Mesenchymal stem cell (in vitro differentiated cells and primary cell): ENCODE data around the gene AHDC1.

Source experiments
- DNase-seq: peaks from one replicate; pipeline ENCODE4 v3.0.0-alpha.2; 2013
- H2AFZ ChIP-seq: one replicate; pipeline ENCODE4 v1.6.1; 2013; ENCODE audit warnings: low read depth, mild to moderate bottlenecking, control low read depth, inconsistent platforms, low read length, moderate library complexity
- H2AK5ac ChIP-seq: 2 replicates; pipeline ENCODE4 v1.6.1; 2013; ENCODE audit warnings: low read length, moderate library complexity, mild to moderate bottlenecking, inconsistent platforms; ENCODE audit not compliant: severe bottlenecking
- H2BK120ac ChIP-seq: one replicate; pipeline ENCODE4 v1.6.1; 2013; ENCODE audit warnings: low read depth, mild to moderate bottlenecking, inconsistent platforms, low read length, moderate library complexity
- H2BK12ac ChIP-seq, 2 experiments: one replicate each; pipeline ENCODE4 v1.6.1; 2013; ENCODE audit warnings: inconsistent platforms in 2 of 2, low read length in 2 of 2, mild to moderate bottlenecking in 2 of 2, moderate library complexity in 2 of 2, control low read depth in 1 of 2
- H2BK15ac ChIP-seq: one replicate; pipeline ENCODE4 v1.6.1; 2013; ENCODE audit warnings: mild to moderate bottlenecking, low read depth, inconsistent platforms; ENCODE audit not compliant: poor library complexity, severe bottlenecking
- H2BK5ac ChIP-seq: 2 replicates; pipeline ENCODE4 v1.6.1; 2013; ENCODE audit warnings: low read depth, mild to moderate bottlenecking, low read length, control low read depth, inconsistent platforms; ENCODE audit not compliant: poor library complexity, severe bottlenecking
- H3K14ac ChIP-seq, 2 experiments: one replicate each; pipeline ENCODE4 v1.6.1; 2013; ENCODE audit warnings: inconsistent platforms in 2 of 2, low read length in 2 of 2, control low read depth in 1 of 2, mild to moderate bottlenecking in 1 of 2, moderate library complexity in 1 of 2
- H3K18ac ChIP-seq, 2 experiments: one replicate each; pipeline ENCODE4 v1.6.1; 2013; ENCODE audit warnings: inconsistent platforms in 2 of 2, low read length in 2 of 2, control low read depth in 1 of 2, low read depth in 1 of 2, mild to moderate bottlenecking in 1 of 2
- H3K23ac ChIP-seq, 2 experiments: one replicate each; pipeline ENCODE4 v1.6.1; 2013; ENCODE audit warnings: inconsistent platforms in 2 of 2, low read length in 2 of 2, mild to moderate bottlenecking in 2 of 2, moderate library complexity in 2 of 2, control low read depth in 1 of 2
- H3K27ac ChIP-seq: 2 replicates; pipeline ENCODE4 v1.5.1; 2013; ENCODE audit warnings: mild to moderate bottlenecking, moderate library complexity, low read length, control low read depth, inconsistent platforms; ENCODE audit not compliant: poor library complexity, severe bottlenecking
- H3K27me3 ChIP-seq, 2 experiments: 2 replicates each; pipeline versions ENCODE4 v1.6.1 to v1.7.0; 2013; ENCODE audit warnings: low read length in 2 of 2, mild to moderate bottlenecking in 2 of 2, moderate library complexity in 2 of 2, control low read depth in 1 of 2, inconsistent platforms in 1 of 2; ENCODE audit not compliant: control insufficient read depth in 1 of 2, insufficient read depth in 1 of 2
- H3K36me3 ChIP-seq, 2 experiments: 2 replicates each; pipeline versions ENCODE4 v1.6.1 to v1.7.0; 2013; ENCODE audit warnings: low read length in 2 of 2, control low read depth in 1 of 2, inconsistent platforms in 1 of 2, low read depth in 1 of 2, mild to moderate bottlenecking in 1 of 2; ENCODE audit not compliant: insufficient read depth in 2 of 2, control insufficient read depth in 1 of 2
- H3K4ac ChIP-seq, 2 experiments: one replicate each; pipeline ENCODE4 v1.6.1; 2013; ENCODE audit warnings: inconsistent platforms in 2 of 2, low read length in 2 of 2, mild to moderate bottlenecking in 2 of 2, moderate library complexity in 2 of 2, control low read depth in 1 of 2, low read depth in 1 of 2
- H3K4me1 ChIP-seq: 2 replicates; pipeline ENCODE4 v1.6.1; 2013; ENCODE audit warnings: low read depth, low read length, control low read depth; ENCODE audit not compliant: control insufficient read depth, insufficient read depth
- H3K4me2 ChIP-seq: 2 replicates; pipeline ENCODE4 v1.6.1; 2013; ENCODE audit warnings: low read length, mild to moderate bottlenecking, inconsistent platforms; ENCODE audit not compliant: poor library complexity, severe bottlenecking
- H3K4me3 ChIP-seq, 2 experiments: 2 replicates each; pipeline versions ENCODE4 v1.5.1 to v1.7.0; 2013; ENCODE audit warnings: low read length in 2 of 2, mild to moderate bottlenecking in 2 of 2, control low read depth in 1 of 2, low read depth in 1 of 2; ENCODE audit not compliant: insufficient read depth in 1 of 2
- H3K79me1 ChIP-seq: replicated peaks from 2 replicates; pipeline ENCODE4 v1.6.1; 2013; ENCODE audit warnings: mild to moderate bottlenecking, control low read depth, low read length, inconsistent platforms; ENCODE audit not compliant: poor library complexity, severe bottlenecking
- H3K9ac ChIP-seq: 2 replicates; pipeline ENCODE4 v1.7.0; 2013; ENCODE audit warnings: mild to moderate bottlenecking, low read length, moderate library complexity
- H3K9me3 ChIP-seq: 2 replicates; pipeline ENCODE4 v1.7.0; 2013; ENCODE audit warnings: mild to moderate bottlenecking, low read length; ENCODE audit not compliant: control insufficient read depth
- H4K8ac ChIP-seq: one replicate; pipeline ENCODE4 v1.6.1; 2013; ENCODE audit warnings: inconsistent platforms, mild to moderate bottlenecking, low read length, moderate library complexity
- H4K91ac ChIP-seq: one replicate; pipeline ENCODE4 v1.6.1; 2013; ENCODE audit warnings: mild to moderate bottlenecking, low read length, inconsistent platforms
- WGBS: methylation state at CpG from one replicate; pipeline ENCODE4 v1.1.7; 2013; ENCODE audit warnings: mixed read lengths; 5-methylcytosine and 5-hydroxymethylcytosine counted together

The AHDC1 gene

DNA sequence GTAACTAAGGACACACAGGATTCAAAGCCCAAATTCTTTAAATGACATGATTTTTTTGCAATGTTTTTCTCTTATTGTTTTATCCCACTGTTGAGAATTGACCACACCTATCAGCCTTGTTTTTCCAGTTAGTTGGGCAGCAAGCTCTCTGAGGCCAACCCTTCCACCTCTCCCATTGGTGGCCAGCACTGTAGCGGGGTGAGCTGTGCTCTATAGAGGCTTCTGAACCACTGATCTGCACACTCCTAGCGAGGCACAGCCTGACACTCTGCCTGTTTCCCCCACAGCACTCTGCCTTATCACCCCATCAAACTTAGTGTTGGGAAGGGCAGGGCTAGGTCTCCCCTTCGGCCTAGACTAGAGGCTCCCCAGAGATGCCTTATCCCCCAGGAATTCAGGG lies 19.5 kb downstream of the AHDC1 start:
- no peaks in the 10 kb centered on the region for H3K27me3 ChIP-seq
- no peak for DNase-seq
- H4K8ac ChIP-seq = no peak overlapping the region
- H3K27ac ChIP-seq = no peak overlapping the region
- H2BK12ac ChIP-seq = no peak overlapping the region
- H3K79me1 ChIP-seq = peaks cover 42% of the 10 kb centered on the region
- no peaks in the 10 kb centered on the region for H3K9me3 ChIP-seq
- H4K91ac ChIP-seq = no peak overlapping the region
- H3K14ac ChIP-seq = no peak overlapping the region
- H3K4ac ChIP-seq = no peak overlapping the region
- no peak overlapping the region for H3K4me2 ChIP-seq
- 92% methylated on average over 3 of the region's 3 CpGs for WGBS
- H2BK120ac ChIP-seq = no peak overlapping the region
- H2AFZ ChIP-seq = no peak overlapping the region
- H3K4me3 ChIP-seq = no peak overlapping the region
- no peak overlapping the region for H3K23ac ChIP-seq
- no peak overlapping the region for H2BK15ac ChIP-seq
- no peak overlapping the region for H2AK5ac ChIP-seq
- no peak overlapping the region for H3K9ac ChIP-seq
- no peak overlapping the region for H2BK5ac ChIP-seq
- no peak overlapping the region for H3K18ac ChIP-seq
- H3K36me3 ChIP-seq = peaks cover 17 to 31% of the 10 kb centered on the region in 2 experiments
- H3K4me1 ChIP-seq = peaks cover 36% of the 10 kb centered on the region

DNA sequence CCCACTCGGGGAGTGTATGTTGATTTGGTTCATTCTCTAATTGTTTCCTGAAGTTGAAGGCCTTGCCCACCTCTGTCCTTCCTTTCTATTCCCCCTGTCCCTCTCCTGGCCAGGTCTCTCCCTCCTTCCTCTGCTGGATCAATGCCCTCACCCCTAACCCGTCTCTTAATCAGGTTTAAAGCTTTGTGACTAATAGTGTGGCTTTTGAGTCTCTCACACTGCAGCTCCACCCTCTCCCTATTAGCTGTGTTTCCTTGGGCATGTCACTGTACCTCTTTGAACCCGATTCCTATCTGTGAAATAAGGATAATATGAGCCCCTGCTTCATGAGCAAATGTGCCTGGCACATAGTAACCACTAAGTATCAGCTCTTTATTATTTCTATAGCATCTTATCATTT lies 20.5 kb downstream of the AHDC1 start:
- Histone ChIP-seq H2BK15ac (no peak overlapping the region), H3K23ac (no peak overlapping the region), H2BK5ac (no peak overlapping the region), H2AFZ (no peak overlapping the region), H3K27ac (no peak overlapping the region), H2BK120ac (no peak overlapping the region), H3K9ac (no peak overlapping the region), H3K4ac (no peak overlapping the region), H3K9me3 (no peaks in the 10 kb centered on the region), H2BK12ac (no peak overlapping the region), H3K4me1 (peaks cover 26% of the 10 kb centered on the region), H3K27me3 (no peaks in the 10 kb centered on the region), H3K4me2 (no peak overlapping the region), H2AK5ac (no peak overlapping the region), H4K8ac (no peak overlapping the region), H4K91ac (no peak overlapping the region), H3K36me3 (peaks cover 14 to 21% of the 10 kb centered on the region in 2 experiments), H3K14ac (no peak overlapping the region), H3K4me3 (no peak overlapping the region), H3K18ac (no peak overlapping the region), H3K79me1 (peaks cover 46% of the 10 kb centered on the region)
- DNase-seq = no peak
- 82% methylated on average over 2 of the region's 3 CpGs for WGBS

DNA sequence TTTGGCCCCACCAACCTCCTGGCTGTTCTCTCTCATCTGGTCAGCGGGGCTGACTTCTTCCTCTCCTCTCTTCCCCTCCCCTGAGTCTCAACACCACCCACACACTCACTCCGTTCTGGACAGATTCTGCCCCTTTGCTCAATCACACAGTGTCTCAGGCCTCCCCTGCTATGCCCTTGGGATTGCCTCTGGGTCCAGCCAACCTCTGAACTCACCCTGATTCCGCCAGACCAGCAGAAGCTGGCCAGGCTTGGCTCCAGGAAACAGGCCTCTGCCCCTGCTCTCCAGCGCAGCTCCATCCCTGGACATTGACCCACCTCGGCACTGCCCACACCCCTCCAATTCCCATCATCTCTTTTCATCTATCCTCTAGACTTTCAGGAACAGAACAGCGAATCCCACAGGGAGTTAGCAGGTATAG lies 22.1 kb downstream of the AHDC1 start:
- no peak overlapping the region for H2AK5ac ChIP-seq
- H2BK120ac ChIP-seq = no peak overlapping the region
- H3K4me2 ChIP-seq = no peak overlapping the region
- no peak overlapping the region for H3K4ac ChIP-seq
- H4K91ac ChIP-seq = no peak overlapping the region
- H3K27ac ChIP-seq = no peak overlapping the region
- no peak overlapping the region for H4K8ac ChIP-seq
- H3K18ac ChIP-seq = no peak overlapping the region
- no peaks in the 10 kb centered on the region for H3K27me3 ChIP-seq
- H2BK5ac ChIP-seq = no peak overlapping the region
- H3K14ac ChIP-seq = no peak overlapping the region
- no peak overlapping the region for H2AFZ ChIP-seq
- peaks cover 37% of the 10 kb centered on the region for H3K79me1 ChIP-seq
- no peak overlapping the region for H2BK12ac ChIP-seq
- WGBS = 93% methylated on average over 6 of the region's 6 CpGs
- peak overlapping the region; percentile 27 for H3K9ac ChIP-seq
- no peak overlapping the region for H3K23ac ChIP-seq
- no peak overlapping the region for H2BK15ac ChIP-seq
- DNase-seq = no peak
- H3K36me3 ChIP-seq = peaks cover 9 to 15% of the 10 kb centered on the region in 2 experiments
- H3K9me3 ChIP-seq = no peaks in the 10 kb centered on the region
- H3K4me1 ChIP-seq = peaks cover 25% of the 10 kb centered on the region
- no peak overlapping the region for H3K4me3 ChIP-seq

DNA sequence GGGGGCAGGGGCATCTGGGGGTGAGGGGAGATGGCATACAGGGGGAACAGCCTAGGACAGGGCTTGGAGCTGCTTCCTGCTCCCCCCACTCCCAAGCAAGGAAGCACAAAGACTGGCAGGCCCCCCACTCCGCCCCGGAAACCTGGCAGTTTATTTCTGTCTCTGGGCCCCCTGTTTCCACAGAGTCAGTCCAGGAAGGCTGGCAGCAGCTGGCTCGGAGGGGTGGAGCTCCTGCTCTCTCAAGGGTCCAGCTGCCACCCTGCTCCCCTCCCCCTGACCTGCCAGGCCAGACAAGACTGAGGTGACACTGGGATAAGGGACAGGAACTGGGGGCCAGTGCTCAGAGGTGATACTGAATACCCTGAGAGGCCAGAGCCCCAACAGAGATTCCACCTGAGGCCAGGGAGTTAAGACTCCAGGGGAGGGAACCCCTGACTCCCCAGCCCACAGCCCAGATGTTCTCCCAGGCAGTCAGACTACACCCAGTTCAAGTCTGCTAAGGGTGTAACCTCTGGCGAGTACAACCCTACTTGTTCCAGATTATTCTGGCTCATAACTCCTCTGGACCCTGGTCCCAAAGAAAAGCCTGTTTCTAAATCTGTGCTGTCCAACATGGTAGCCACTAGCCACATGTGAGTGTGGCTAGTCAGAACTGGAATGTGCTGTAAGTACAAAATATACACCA lies 26.3 kb downstream of the AHDC1 start:
- H2AK5ac ChIP-seq = peak overlapping the region; percentile 12
- no peak overlapping the region for H2BK15ac ChIP-seq
- H3K9me3 ChIP-seq = no peaks in the 10 kb centered on the region
- H2AFZ ChIP-seq = no peak overlapping the region
- H3K36me3 ChIP-seq = peaks cover 8 to 10% of the 10 kb centered on the region in 2 experiments
- peak overlapping the region in 1 of 2 experiments; percentile 18 for H2BK12ac ChIP-seq
- H3K23ac ChIP-seq = no peak overlapping the region
- no peak overlapping the region for H3K4me2 ChIP-seq
- no peak overlapping the region for H4K91ac ChIP-seq
- peaks cover 40% of the 10 kb centered on the region for H3K4me1 ChIP-seq
- no peaks in the 10 kb centered on the region for H3K27me3 ChIP-seq
- H3K18ac ChIP-seq = peak overlapping the region; percentile 34 to 58
- DNase-seq = peak; percentile 1
- H3K27ac ChIP-seq = no peak overlapping the region
- H4K8ac ChIP-seq = no peak overlapping the region
- peaks cover 26% of the 10 kb centered on the region for H3K79me1 ChIP-seq
- no peak overlapping the region for H2BK120ac ChIP-seq
- H3K4me3 ChIP-seq = no peak overlapping the region
- H2BK5ac ChIP-seq = no peak overlapping the region
- peak overlapping the region; percentile 30 for H3K9ac ChIP-seq
- no peak overlapping the region for H3K4ac ChIP-seq
- peak overlapping the region in 1 of 2 experiments; percentile 44 for H3K14ac ChIP-seq
- WGBS = 94% methylated on average over 3 of the region's 4 CpGs
